Measurements from ENCODE around the gene FOXQ1. TPM values are rescaled to one million over a fixed set of nuclear protein-coding genes. Genes with fewer than 3 reads are reported as not detected.

The FOXQ1 gene
- total and polyA plus RNA-seq, 2 of the 13 experiments (the other 11 are each of a cell fraction or from before 2014, with no cell fraction given), result 35.2 to 39.8 TPM

- no peak for TF ChIP-seq ZNF318 (CRISPR knock-in tag; IDR thresholded peaks at IDR 0.05)
- no peak for TF ChIP-seq PCBP1 (IDR thresholded peaks at IDR 0.05; ENCODE audit: borderline replicate concordance, low read depth, low read length)
- no peak for TF ChIP-seq DBP (CRISPR knock-in tag; IDR thresholded peaks at IDR 0.05; ENCODE audit: not compliant biosample characterization)
- TF ChIP-seq KIAA2018 (CRISPR knock-in tag; IDR thresholded peaks at IDR 0.05; ENCODE audit: borderline replicate concordance), result no peak
- TF ChIP-seq ZNF652 (CRISPR knock-in tag; IDR thresholded peaks at IDR 0.05; ENCODE audit: borderline replicate concordance, low read depth), result peak; percentile 99
- peak; percentile 82; the same call in 1 of the 2 replicates for TF ChIP-seq ZNF512B (CRISPR knock-in tag; IDR thresholded peaks at IDR 0.05; ENCODE audit: borderline replicate concordance)
- peak; percentile 84 for TF ChIP-seq MEIS2 (CRISPR knock-in tag; IDR thresholded peaks at IDR 0.05)
Measured at GRCh38 chr6:1263850-1264377, 48.0 kb upstream of the FOXQ1 start (continued).
